ENCODE measurements around the gene WDR26. TPM values are rescaled to one million over a fixed set of nuclear protein-coding genes. Genes with fewer than 3 reads are reported as not detected.

The WDR26 gene
- total and polyA plus RNA-seq, 9 of the 15 experiments (the other 6 are each of a cell fraction or from before 2014, with no cell fraction given) = 11.5 to 66.0 (median 39.8) TPM

GRCh38 chr1:224433041-224433691 lies 1.4 kb downstream of the WDR26 start (continued):
- no peak for TF ChIP-seq ELF1 (tag; IDR thresholded peaks at IDR 0.05)
- TF ChIP-seq ATF4 (CRISPR knock-in tag; IDR thresholded peaks at IDR 0.05) = peak; percentile 36; the same call in 1 of the 2 replicates
- no peak for TF ChIP-seq RAD51 (IDR thresholded peaks at IDR 0.05; ENCODE audit: borderline replicate concordance, low read depth)
- TF ChIP-seq ZNF274 (IDR thresholded peaks at IDR 0.05; ENCODE audit: borderline replicate concordance, low read depth, low read length) = no peak
- no peak for TF ChIP-seq PBX2 (CRISPR knock-in tag; IDR thresholded peaks at IDR 0.05; ENCODE audit: low read depth)
- peak; percentile 57 for TF ChIP-seq PBX2 (tag; conservative IDR thresholded peaks at IDR 0.05; ENCODE audit: low read depth)
- TF ChIP-seq JUND (IDR thresholded peaks at IDR 0.05; ENCODE audit: borderline replicate concordance, low read depth, low read length) = peak; percentile 12; the same call in 1 of the 2 replicates
- TF ChIP-seq JUND (tag; IDR thresholded peaks at IDR 0.05; ENCODE audit: borderline replicate concordance, low read depth, low read length) = no peak
- TF ChIP-seq ZNF121 (CRISPR knock-in tag; conservative IDR thresholded peaks at IDR 0.05) = no peak
- TF ChIP-seq STAT5A (IDR thresholded peaks at IDR 0.05; ENCODE audit: borderline replicate concordance, low read length) = no peak
- no peak for TF ChIP-seq LCOR (CRISPR knock-in tag; IDR thresholded peaks at IDR 0.05)
- no peak for TF ChIP-seq E2F8 (IDR thresholded peaks at IDR 0.05; ENCODE audit: low read depth, partially characterized antibody)
- no peak for TF ChIP-seq ZNF384 (IDR thresholded peaks at IDR 0.05; ENCODE audit: low read depth, low read length)
- TF ChIP-seq ATF1 (CRISPR knock-in tag; IDR thresholded peaks at IDR 0.05) = no peak
- no peak for TF ChIP-seq ATF1 (tag; IDR thresholded peaks at IDR 0.05)
- TF ChIP-seq RB1 (IDR thresholded peaks at IDR 0.05; ENCODE audit: low read depth) = peak; percentile 7; the same call in 1 of the 2 replicates
- 0 out of 2 replicates have a peak, but pooled peaks have one; percentile 12 for TF ChIP-seq HDGF (IDR thresholded peaks at IDR 0.05)
- no peak for TF ChIP-seq HNRNPLL (IDR thresholded peaks at IDR 0.05; ENCODE audit: low read depth, low read length, poor library complexity, severe bottlenecking)
- no peak for TF ChIP-seq E4F1 (CRISPR knock-in tag; IDR thresholded peaks at IDR 0.05; ENCODE audit: borderline replicate concordance)
- TF ChIP-seq ZFP30 (CRISPR knock-in tag; IDR thresholded peaks at IDR 0.05; ENCODE audit: borderline replicate concordance) = 0 out of 2 replicates have a peak, but pooled peaks have one; percentile 20
- no peak for TF ChIP-seq SMARCB1 (IDR thresholded peaks at IDR 0.05; ENCODE audit: insufficient read length, low read depth)

Data from K562 (cell line).